Omental fat pad (tissue), 4 donors: ENCODE measurements around the gene CC2D2A. TPM values are rescaled to one million over a fixed set of nuclear protein-coding genes. Genes with fewer than 3 reads are reported as not detected.

ENCODE experiments used
- ATAC-seq: fragments of 150-250 bp; one replicate; pipeline ENCODE4 v1.9.1; 2016; ENCODE audit warnings: mild to moderate bottlenecking, moderate library complexity; ENCODE audit not compliant: low FRiP score
- DNase-seq: peaks from one replicate; pipeline ENCODE4 v3.0.0-alpha.2; 2019; ENCODE audit warnings: low spot score
- CTCF ChIP-seq, 3 donors: fragments of 450-650 bp; IDR thresholded peaks; one replicate each; pipeline ENCODE4 v1.5.1; 2016 to 2017; ENCODE audit warnings: antibody characterized with exemption in 3 of 3, mild to moderate bottlenecking in 3 of 3, moderate library complexity in 2 of 3
- total RNA-seq, 4 donors: library from RNA; depleted of rRNA; stranded (reverse); fragments of >200 nt; gene quantifications; one replicate each; pipeline ENCODE4 v1.1.0, GENCODE V29; 2016

CC2D2A gene
- total RNA-seq, 4 donors from 2014 or later = 9.6 to 25.2 (median 11.9) TPM

GRCh38 chr4:15547392-15547791, 77.7 kb downstream of the CC2D2A start:
- ATAC-seq = no peak
- TF ChIP-seq CTCF (IDR thresholded peaks at IDR 0.05) = no peak
- DNase-seq = no peak

GRCh38 chr4:15550491-15550890, 80.8 kb downstream of the CC2D2A start:
- ATAC-seq (no peak), DNase-seq (no peak)
- no peak for TF ChIP-seq CTCF (IDR thresholded peaks at IDR 0.05)

GRCh38 chr4:15551740-15552446, 82.2 kb downstream of the CC2D2A start:
- DNase-seq = no peak
- no peak for TF ChIP-seq CTCF (IDR thresholded peaks at IDR 0.05)
- no peak for ATAC-seq

GRCh38 chr4:15552557-15553362, 83.1 kb downstream of the CC2D2A start:
- DNase-seq (no peak), ATAC-seq (no peak)
- TF ChIP-seq CTCF (IDR thresholded peaks at IDR 0.05) = no peak

GRCh38 chr4:15556511-15557092, 86.9 kb downstream of the CC2D2A start:
- DNase-seq (no peak), ATAC-seq (no peak)
- no peak for TF ChIP-seq CTCF (IDR thresholded peaks at IDR 0.05)

GRCh38 chr4:15557786-15558550, 88.3 kb downstream of the CC2D2A start:
- TF ChIP-seq CTCF (IDR thresholded peaks at IDR 0.05) = no peak
- DNase-seq = no peak
- ATAC-seq = no peak
